Inflammatory macrophage treated with lipopolysaccharide for 1 hour (primary cell): ENCODE results near the gene TRAPPC3.
A peak's percentile ranks its signal among the peaks of the same experiment; 100 is the strongest.

Experiments used
- DNase-seq, 2 donors: peaks; one replicate each; pipeline ENCODE4 v3.0.0-alpha.2; 2020 to 2022

The TRAPPC3 gene

GRCh38 chr1:36151134-36151844 lies 2.0 kb upstream of the TRAPPC3 start:
- DNase-seq, result no peak

- DNase-seq, result peak; percentile 89 to 92
These were observed 1.2 kb upstream of the TRAPPC3 start for GRCh38 chr1:36150296-36151133.

GRCh38 chr1:36149973-36150295 lies 648 bp upstream of the TRAPPC3 start:
- DNase-seq, result no peak

GRCh38 chr1:36148821-36149236 lies 457 bp downstream of the TRAPPC3 start:
- no peak for DNase-seq

- no peak for DNase-seq
These were observed 4.9 kb downstream of the TRAPPC3 start for GRCh38 chr1:36144413-36144812.

- DNase-seq, result no peak
These were observed 5.9 kb downstream of the TRAPPC3 start for GRCh38 chr1:36143424-36143823.

- no peak for DNase-seq
These were observed 7.2 kb downstream of the TRAPPC3 start for GRCh38 chr1:36142121-36142520.

- DNase-seq, result no peak
These were observed 9.8 kb downstream of the TRAPPC3 start for GRCh38 chr1:36139521-36139920.

GRCh38 chr1:36137776-36138175 lies 11.5 kb downstream of the TRAPPC3 start:
- no peak for DNase-seq

- no peak for DNase-seq
These were observed 12.1 kb downstream of the TRAPPC3 start for GRCh38 chr1:36137226-36137625.

- DNase-seq, result no peak
These were observed 12.8 kb downstream of the TRAPPC3 start for GRCh38 chr1:36136535-36136934.

- no peak for DNase-seq
These were observed 13.5 kb downstream of the TRAPPC3 start for GRCh38 chr1:36135796-36136195.

GRCh38 chr1:36135330-36135667 lies 14.0 kb downstream of the TRAPPC3 start:
- no peak for DNase-seq

- DNase-seq, result peak in 1 of 2 donors; percentile 67
These were observed 14.6 kb downstream of the TRAPPC3 start for GRCh38 chr1:36134505-36135329.

- DNase-seq, result no peak
These were observed 15.3 kb downstream of the TRAPPC3 start for GRCh38 chr1:36134031-36134430.

GRCh38 chr1:36133484-36133883 lies 15.8 kb downstream of the TRAPPC3 start:
- peak in 1 of 2 donors; percentile 75 for DNase-seq

GRCh38 chr1:36132029-36132428 lies 17.3 kb downstream of the TRAPPC3 start:
- no peak for DNase-seq

GRCh38 chr1:36128905-36129206 lies 20.4 kb downstream of the TRAPPC3 start:
- DNase-seq, result no peak

GRCh38 chr1:36128126-36128904 lies 21.0 kb downstream of the TRAPPC3 start:
- no peak for DNase-seq

- DNase-seq, result no peak
These were observed 22.3 kb downstream of the TRAPPC3 start for GRCh38 chr1:36126797-36127500.

GRCh38 chr1:36126005-36126716 lies 23.1 kb downstream of the TRAPPC3 start:
- DNase-seq, result no peak
